Retinal pigment epithelial cell (primary cell): ENCODE measurements around the gene ARL6IP4.
A peak's percentile ranks its signal among the peaks of the same experiment; 100 is the strongest.

ENCODE experiments used
- DNase-seq: peaks from one replicate; pipeline ENCODE4 v3.0.0-alpha.2; 2010; ENCODE audit warnings: low read depth
- H3K4me3 ChIP-seq: 2 replicates; pipeline ENCODE4 v1.5.1; 2011; ENCODE audit warnings: mild to moderate bottlenecking, low read length, control low read depth, moderate library complexity
- TF ChIP-seq, protein P1 (sequence below): conservative IDR thresholded peaks from 2 replicates; pipeline ENCODE4 v1.5.1; 2011; ENCODE audit warnings: low read depth, low read length, control low read depth, inconsistent platforms

The ARL6IP4 gene

DNA sequence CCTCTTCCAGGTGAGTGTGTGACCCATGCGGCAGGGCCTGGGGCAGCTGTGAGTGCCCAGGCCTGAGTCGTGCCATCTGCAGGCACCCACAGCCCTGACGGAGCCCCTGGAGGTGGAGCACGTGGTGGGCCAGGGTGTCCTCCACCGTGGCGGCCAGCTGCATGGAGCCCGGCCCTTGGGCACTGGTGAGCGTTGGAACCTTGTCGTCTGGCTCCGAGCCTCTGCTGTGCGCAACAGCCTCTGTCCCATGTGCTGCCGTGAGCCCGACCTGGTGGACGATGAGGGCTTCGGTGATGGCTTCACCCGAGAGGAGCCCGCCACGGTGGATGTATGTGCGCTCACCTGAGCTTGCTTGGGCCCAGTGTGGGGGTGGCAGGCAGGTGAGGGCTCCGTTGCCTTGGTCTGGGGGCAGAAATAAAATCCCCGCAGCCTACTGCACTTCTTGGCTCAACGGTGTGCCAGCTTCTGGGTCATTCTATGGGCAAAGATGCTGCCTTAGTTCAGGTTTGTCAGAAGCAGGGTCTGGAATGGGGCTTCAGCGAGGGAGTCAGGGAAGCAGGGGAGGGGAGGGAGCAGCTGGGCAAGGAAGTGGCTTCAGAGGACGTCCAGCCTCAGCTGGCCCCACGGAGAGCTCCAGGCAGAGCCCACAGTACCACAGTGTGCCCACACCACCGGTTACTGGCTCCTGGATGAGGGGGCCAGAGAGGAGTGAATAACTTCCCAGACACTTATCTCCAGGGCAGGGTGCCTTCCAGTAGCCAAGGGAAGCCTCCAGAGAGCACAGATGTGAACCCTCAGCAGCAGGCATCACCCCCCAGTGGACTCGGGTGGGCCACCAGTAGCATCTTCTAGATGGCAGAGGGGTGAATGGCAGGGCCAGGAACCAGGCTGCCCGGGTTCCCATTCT is 1.2 kb upstream of the ARL6IP4 start:
- DNase-seq = no peak
- H3K4me3 ChIP-seq = peak overlapping the region; percentile 80
- TF ChIP-seq, protein P1, sequence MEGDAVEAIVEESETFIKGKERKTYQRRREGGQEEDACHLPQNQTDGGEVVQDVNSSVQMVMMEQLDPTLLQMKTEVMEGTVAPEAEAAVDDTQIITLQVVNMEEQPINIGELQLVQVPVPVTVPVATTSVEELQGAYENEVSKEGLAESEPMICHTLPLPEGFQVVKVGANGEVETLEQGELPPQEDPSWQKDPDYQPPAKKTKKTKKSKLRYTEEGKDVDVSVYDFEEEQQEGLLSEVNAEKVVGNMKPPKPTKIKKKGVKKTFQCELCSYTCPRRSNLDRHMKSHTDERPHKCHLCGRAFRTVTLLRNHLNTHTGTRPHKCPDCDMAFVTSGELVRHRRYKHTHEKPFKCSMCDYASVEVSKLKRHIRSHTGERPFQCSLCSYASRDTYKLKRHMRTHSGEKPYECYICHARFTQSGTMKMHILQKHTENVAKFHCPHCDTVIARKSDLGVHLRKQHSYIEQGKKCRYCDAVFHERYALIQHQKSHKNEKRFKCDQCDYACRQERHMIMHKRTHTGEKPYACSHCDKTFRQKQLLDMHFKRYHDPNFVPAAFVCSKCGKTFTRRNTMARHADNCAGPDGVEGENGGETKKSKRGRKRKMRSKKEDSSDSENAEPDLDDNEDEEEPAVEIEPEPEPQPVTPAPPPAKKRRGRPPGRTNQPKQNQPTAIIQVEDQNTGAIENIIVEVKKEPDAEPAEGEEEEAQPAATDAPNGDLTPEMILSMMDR = no peak

DNA sequence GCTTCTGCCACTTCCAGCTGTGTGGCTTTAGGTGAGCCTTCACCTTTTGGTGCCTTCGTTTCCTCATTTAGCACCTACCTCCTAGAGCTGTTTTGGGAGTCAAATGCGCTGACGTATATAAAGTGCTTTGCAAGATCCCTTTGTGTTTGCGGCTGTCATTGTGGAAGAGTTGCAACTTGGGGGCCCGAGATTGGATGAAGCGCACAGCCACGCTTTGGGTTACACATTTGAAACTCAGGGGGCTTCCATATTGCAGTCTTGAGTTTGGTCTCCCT is 636 bp upstream of the ARL6IP4 start:
- DNase-seq = no peak
- H3K4me3 ChIP-seq = peak overlapping the region; percentile 80
- TF ChIP-seq, protein P1 = no peak

DNA sequence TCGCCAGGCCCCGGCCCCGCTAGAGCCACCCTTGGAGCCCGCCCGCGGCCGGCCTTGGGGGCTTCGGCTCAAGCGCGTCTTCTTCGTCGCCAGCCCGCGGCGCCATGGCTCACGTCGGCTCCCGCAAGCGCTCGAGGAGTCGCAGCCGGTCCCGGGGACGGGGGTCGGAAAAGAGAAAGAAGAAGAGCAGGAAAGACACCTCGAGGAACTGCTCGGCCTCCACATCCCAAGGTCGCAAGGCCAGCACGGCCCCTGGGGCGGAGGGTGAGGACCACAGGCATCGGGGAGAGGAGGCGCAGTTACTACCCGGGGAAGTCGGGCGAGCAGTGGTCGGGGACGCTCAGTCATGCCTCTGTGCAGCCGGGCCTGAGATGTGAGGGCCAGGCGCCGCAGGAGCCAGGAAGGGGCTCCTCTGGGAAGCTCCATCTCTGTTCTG is 573 bp downstream of the ARL6IP4 start:
- TF ChIP-seq, protein P1 = no peak
- DNase-seq = no peak
- peak overlapping the region; percentile 80 for H3K4me3 ChIP-seq

DNA sequence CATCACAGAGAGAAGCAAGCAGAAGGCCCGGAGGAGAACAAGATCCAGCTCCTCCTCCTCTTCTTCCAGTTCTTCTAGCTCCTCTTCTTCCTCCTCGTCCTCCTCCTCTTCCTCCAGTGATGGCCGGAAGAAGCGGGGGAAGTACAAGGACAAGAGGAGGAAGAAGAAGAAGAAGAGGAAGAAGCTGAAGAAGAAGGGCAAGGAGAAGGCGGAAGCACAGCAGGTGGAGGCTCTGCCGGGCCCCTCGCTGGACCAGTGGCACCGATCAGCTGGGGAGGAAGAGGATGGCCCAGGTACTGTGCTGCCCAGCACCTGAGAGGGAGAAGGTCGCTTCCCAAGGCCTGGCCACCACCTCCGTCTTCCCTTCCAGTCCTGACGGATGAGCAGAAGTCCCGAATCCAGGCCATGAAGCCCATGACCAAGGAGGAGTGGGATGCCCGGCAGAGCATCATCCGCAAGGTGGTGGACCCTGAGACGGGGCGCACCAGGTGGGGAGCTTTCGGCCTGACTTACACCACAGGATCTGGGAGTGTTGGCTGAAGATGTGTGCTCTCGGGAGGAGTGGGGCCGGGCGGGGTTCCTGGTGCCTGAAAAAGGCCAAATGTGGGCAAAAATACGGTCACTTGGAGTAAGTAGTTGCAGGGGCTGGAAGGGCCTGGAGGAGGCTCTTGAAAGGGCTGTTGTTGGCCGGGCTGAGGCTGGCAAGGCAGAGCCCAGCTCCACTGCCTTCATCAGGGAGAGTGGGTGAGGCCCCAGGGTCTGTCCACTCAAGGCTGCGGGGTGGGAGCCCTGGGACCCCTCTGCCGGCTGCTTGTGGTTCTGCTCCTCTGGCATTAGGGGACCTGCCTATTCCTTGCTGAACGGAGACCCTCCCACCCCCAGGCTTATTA is 1.4 kb downstream of the ARL6IP4 start:
- peak overlapping the region; percentile 80 for H3K4me3 ChIP-seq
- TF ChIP-seq, protein P1 = no peak
- DNase-seq = no peak

DNA sequence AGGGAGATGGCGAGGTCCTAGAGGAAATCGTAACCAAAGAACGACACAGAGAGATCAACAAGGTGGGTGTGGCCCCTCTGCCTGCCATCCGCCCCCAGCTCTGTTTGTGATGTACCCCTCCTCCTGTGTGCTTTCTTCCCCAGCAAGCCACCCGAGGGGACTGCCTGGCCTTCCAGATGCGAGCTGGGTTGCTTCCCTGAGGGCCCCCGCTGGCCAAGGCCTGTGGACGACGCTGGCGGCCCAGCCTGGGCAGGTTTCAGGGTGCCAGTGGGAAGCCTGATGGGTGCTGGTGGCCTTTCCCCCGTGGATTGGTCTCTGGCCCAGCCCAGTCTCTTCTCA is 2.0 kb downstream of the ARL6IP4 start:
- DNase-seq = no peak
- peak overlapping the region; percentile 80 for H3K4me3 ChIP-seq
- TF ChIP-seq, protein P1 = no peak

DNA sequence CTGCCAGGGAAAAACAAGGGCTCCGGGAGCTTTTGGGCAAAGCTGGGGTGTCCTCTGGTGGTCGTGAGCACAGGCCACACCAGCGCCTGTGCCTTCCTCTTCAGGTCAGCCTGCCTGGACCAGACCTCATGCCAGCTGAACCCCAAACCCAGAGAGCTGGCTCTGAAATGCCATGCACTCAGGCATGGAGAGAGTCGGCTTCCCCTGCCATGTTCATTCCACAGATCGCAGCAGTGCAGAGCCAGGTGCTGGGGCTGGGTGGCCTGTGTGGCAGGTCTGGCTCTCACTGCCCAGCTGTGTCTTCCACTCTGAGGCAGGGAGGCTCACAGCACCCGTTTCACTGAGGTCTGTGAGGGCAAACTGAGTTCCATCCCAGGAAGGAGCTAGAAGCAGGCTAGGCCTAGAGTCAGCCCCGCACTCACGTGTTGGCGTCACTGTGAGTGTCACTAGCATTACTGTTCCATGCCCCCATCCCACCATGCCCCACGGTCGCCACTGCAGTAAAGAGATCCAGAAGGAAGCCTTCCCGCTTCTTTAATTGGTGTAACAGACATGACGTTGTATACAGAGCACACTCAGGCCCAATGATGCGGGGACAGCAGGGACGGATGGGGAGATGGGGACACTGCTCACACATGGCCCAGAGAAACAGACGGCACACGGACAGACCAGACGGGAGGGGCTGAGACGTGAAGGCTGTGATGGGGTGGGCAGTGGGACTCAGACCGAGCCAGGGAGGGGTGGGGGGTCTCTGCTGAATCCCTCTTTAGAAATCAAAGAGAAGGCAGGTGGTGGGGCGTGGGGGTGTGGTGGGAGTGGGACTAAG is 2.7 kb downstream of the ARL6IP4 start:
- H3K4me3 ChIP-seq = no peak overlapping the region
- TF ChIP-seq, protein P1 = no peak
- DNase-seq = no peak
